Activated CD4-positive, alpha-beta T cell treated with anti-CD3 and anti-CD28 coated beads for 36 hours (primary cell): ENCODE results near the gene TBL1XR1. TPM values are rescaled to one million over a fixed set of nuclear protein-coding genes. Genes with fewer than 3 reads are reported as not detected.
"Not testable (repeated sequence)": the region's sequence is repeated elsewhere in the genome, so short reads cannot be mapped to it uniquely, and the experiment has no call there.

Source experiments
- ATAC-seq: fragments of 200-7000 bp; cut with Tn5 transposase; one replicate; pipeline ENCODE4 v1.10.0; 2021; ENCODE audit warnings: mild to moderate bottlenecking, moderate library complexity
- CTCF ChIA-PET: fragments of 350-600 bp; sonication (Branson Sonifier 250); formaldehyde crosslinking; loops from one replicate; lab custom pipeline; 2021; ENCODE audit warnings: antibody characterized with exemption; lab: Charles Lee
- POLR2A ChIA-PET: fragments of 350-600 bp; sonication (Branson Sonifier 250); formaldehyde crosslinking; loops from one replicate; lab custom pipeline; 2021; ENCODE audit warnings: antibody characterized with exemption, inconsistent platforms; lab: Charles Lee
- DNase-seq: peaks from one replicate; pipeline ENCODE4 v3.0.0-alpha.2; 2020
- H3K27ac Mint-ChIP-seq: one replicate; pipeline ENCODE4 v1.8.0; 2021; ENCODE audit warnings: mixed read lengths
- H3K27me3 Mint-ChIP-seq: one replicate; pipeline ENCODE4 v1.8.0; 2021; ENCODE audit warnings: mixed read lengths
- H3K36me3 Mint-ChIP-seq: one replicate; pipeline ENCODE4 v1.8.0; 2021; ENCODE audit warnings: low read depth, mixed read lengths
- H3K4me1 Mint-ChIP-seq: one replicate; pipeline ENCODE4 v1.8.0; 2021; ENCODE audit warnings: mixed read lengths
- H3K4me3 Mint-ChIP-seq: one replicate; pipeline ENCODE4 v1.8.0; 2021; ENCODE audit warnings: mild to moderate bottlenecking, moderate library complexity, mixed read lengths
- H3K9me3 Mint-ChIP-seq: one replicate; pipeline ENCODE4 v1.8.0; 2021; ENCODE audit warnings: low read depth, mixed read lengths
- intact Hi-C, 2 experiments: fragments of 100-400 bp; cut with DNase I in 1 of 2; cut with micrococcal nuclease in 1 of 2; formaldehyde crosslinking; loops; one replicate each; pipeline versions ENCODE4 v1.14.2 to v1.15.1; 2022 to 2024; cut with DNase I, micrococcal nuclease
- total RNA-seq, 2 experiments: library from RNA; stranded (reverse); gene quantifications; one replicate each; pipeline ENCODE4 v1.2.3, GENCODE V29; 2021

The TBL1XR1 gene
- total RNA-seq, 2 experiments from 2014 or later = 164 to 226 TPM

DNA sequence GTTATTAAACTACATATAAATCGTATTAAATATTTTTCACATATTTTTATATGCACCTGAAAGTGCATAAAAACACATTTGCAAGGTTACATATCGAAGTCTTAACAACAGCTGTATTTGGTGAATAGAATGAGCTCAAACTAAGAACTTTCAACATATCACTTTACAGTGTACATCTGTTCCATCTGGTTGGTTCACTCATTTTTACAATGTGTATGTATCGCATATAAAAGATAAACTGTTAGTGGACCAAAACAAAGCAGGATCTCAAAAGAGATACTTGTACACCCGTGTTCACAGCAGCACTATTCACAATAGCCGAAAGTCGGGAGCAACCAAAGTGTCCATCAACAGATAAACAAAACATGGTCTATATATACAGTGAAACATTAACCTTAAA is 55.8 kb downstream of the TBL1XR1 start:
- no peaks in the 10 kb centered on the region for H3K9me3 Mint-ChIP-seq
- no peaks in the 10 kb centered on the region for H3K27me3 Mint-ChIP-seq
- ChIA-PET POLR2A (no interaction called here), CTCF (interaction anchor here (0.6 to 1.2 kb wide), 4 partner anchors 8 to 1310 kb away, joined by 3 read pairs; no protein-coding TSS in a partner anchor)
- H3K4me3 Mint-ChIP-seq = no peak overlapping the region
- DNase-seq (no peak), ATAC-seq (no peak)
- peak overlapping the region; percentile 56 for H3K27ac Mint-ChIP-seq
- H3K4me1 Mint-ChIP-seq = peaks cover 86% of the 10 kb centered on the region
- intact Hi-C loops = loop anchor here (2.0 to 5.0 kb wide), 3 partner anchors 17 to 216 kb away; no protein-coding TSS in a partner anchor
- peaks cover 24% of the 10 kb centered on the region for H3K36me3 Mint-ChIP-seq

DNA sequence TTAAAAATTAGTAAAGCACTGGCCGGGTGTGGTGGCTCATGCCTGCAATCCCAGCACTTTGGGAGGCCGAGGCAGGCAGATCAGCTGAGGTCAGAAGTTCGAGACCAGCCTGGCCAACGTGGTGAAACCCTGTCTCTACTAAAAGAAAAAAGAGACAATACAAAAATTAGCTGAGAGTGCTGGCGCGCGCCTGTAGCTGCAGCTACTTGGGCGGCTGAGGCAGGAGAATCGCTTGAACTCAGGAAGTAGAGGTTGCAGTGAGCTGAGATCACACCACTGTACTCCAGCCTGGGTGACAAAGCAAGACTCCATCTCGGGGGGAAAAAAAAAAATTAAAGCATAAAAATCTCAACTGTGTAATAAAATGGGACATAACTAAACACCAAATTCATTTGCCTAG is 58.1 kb downstream of the TBL1XR1 start:
- Mint-ChIP-seq H3K4me1 (peaks cover 77% of the 10 kb centered on the region), H3K36me3 (peaks cover 20% of the 10 kb centered on the region), H3K4me3 (peak overlapping the region; percentile 11), H3K27ac (peak overlapping the region; percentile 67)
- ATAC-seq (peak; percentile 28), DNase-seq (peak; percentile 57)
- intact Hi-C loops, H3K27me3 Mint-ChIP-seq, POLR2A ChIA-PET, H3K9me3 Mint-ChIP-seq: not testable (repeated sequence)
- CTCF ChIA-PET = interaction anchor here (1.0 kb wide), 1 partner anchor 11 kb away, joined by 3 read pairs; no protein-coding TSS in a partner anchor

DNA sequence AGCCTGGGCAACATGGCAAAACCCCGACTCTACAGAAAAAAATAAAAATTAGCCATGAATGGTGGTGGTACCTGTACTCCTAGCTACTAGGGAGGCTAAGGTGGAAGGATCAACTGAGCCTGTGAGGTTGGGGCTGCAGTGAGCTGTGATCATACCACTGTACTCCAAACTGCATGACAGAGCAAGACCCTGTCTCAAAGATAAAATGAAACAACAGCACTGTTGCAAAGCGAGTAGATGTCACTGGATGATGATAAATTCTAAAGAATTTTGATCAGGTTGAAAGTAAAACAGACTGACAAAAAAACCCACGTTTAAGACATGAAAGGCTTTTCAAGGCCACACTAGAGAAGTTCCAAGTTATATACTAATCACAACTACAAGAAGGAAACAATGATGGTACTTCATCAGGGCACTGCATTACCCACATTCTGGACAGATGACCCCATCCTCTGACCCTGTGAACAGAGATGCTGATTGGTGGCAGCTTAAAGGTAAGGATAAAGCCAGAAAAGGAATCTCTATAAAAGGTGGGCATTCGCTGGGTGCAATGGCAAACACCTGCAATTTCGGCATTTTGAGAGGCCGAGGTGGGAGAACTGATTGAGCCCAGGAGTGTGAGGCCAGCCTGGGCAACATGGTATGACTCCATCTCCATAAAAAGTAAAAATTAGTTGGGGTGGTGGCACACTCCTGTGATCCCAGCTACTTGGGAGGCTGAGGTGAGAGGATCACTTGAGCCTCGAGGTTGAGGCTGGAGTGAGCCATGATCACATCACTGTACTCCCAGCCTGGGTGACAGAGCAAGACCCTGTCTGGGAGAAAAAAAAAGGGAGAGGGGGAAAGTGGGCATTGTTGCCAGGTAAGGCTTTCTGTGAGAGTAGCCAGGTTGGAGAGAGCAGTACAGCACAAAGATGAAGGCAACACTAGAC is 59.2 kb downstream of the TBL1XR1 start:
- no peaks in the 10 kb centered on the region for H3K27me3 Mint-ChIP-seq
- peaks cover 75% of the 10 kb centered on the region for H3K4me1 Mint-ChIP-seq
- H3K9me3 Mint-ChIP-seq = peaks cover 2% of the 10 kb centered on the region
- POLR2A ChIA-PET = no interaction called here
- H3K27ac Mint-ChIP-seq = peak overlapping the region; percentile 67
- DNase-seq (no peak), ATAC-seq (peak; percentile 59)
- H3K4me3 Mint-ChIP-seq = no peak overlapping the region
- peaks cover 25% of the 10 kb centered on the region for H3K36me3 Mint-ChIP-seq
- intact Hi-C loops = no loop called here
- CTCF ChIA-PET = interaction anchor here (0.7 to 1.3 kb wide), 2 partner anchors 10 to 14 kb away, joined by 3 to 5 read pairs; no protein-coding TSS in a partner anchor

DNA sequence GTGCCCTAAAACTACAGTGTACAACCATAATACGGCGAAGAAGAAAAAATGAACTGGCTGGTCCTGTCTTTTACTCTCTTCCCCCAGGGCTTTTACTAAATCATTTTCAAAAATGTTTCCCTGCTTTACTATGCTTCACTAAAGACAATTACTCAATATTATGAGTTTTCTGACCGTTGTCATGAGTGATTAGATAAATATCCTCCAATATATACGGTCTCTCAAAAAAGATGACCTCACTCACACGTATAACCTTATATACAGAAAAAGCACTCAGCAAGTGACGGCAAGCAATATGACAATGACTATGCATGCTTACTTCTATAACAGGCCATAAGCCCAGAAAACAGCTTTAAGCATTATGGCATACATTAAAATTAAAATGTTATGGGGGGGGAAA is 60.5 kb downstream of the TBL1XR1 start:
- no peak overlapping the region for H3K4me3 Mint-ChIP-seq
- ChIA-PET POLR2A (interaction anchor here (0.6 kb wide), 1 partner anchor 232 kb away, joined by 3 read pairs; no protein-coding TSS in a partner anchor), CTCF (interaction anchor here (1.0 kb wide), 1 partner anchor 86 kb away, joined by 3 read pairs; no protein-coding TSS in a partner anchor)
- H3K4me1 Mint-ChIP-seq = peaks cover 76% of the 10 kb centered on the region
- intact Hi-C loops = no loop called here
- peaks cover 2% of the 10 kb centered on the region for H3K9me3 Mint-ChIP-seq
- no peak overlapping the region for H3K27ac Mint-ChIP-seq
- no peaks in the 10 kb centered on the region for H3K27me3 Mint-ChIP-seq
- no peak for DNase-seq
- ATAC-seq = no peak
- peaks cover 33% of the 10 kb centered on the region for H3K36me3 Mint-ChIP-seq

GRCh38 chr3:177135841-177136492 is 61.3 kb downstream of the TBL1XR1 start:
- CTCF ChIA-PET = interaction anchor here (1.0 to 1.5 kb wide), 2 partner anchors 11 to 85 kb away, joined by 3 read pairs; no protein-coding TSS in a partner anchor
- no peaks in the 10 kb centered on the region for H3K27me3 Mint-ChIP-seq
- H3K4me1 Mint-ChIP-seq = peaks cover 77% of the 10 kb centered on the region
- peaks cover 2% of the 10 kb centered on the region for H3K9me3 Mint-ChIP-seq
- H3K36me3 Mint-ChIP-seq = peaks cover 36% of the 10 kb centered on the region
- POLR2A ChIA-PET = interaction anchor here (0.5 kb wide), 1 partner anchor 182 kb away, joined by 3 read pairs; no protein-coding TSS in a partner anchor
- DNase-seq (no peak), ATAC-seq (no peak)
- no peak overlapping the region for H3K4me3 Mint-ChIP-seq
- H3K27ac Mint-ChIP-seq = no peak overlapping the region
- intact Hi-C loops = no loop called here

GRCh38 chr3:177134816-177135210 is 62.5 kb downstream of the TBL1XR1 start:
- Mint-ChIP-seq H3K36me3 (peaks cover 42% of the 10 kb centered on the region), H3K27ac (no peak overlapping the region), H3K9me3 (peaks cover 2% of the 10 kb centered on the region), H3K4me3 (no peak overlapping the region), H3K4me1 (peaks cover 73% of the 10 kb centered on the region), H3K27me3 (no peaks in the 10 kb centered on the region)
- ATAC-seq = no peak
- ChIA-PET CTCF (interaction anchor here (1.5 kb wide), 1 partner anchor 10 kb away, joined by 3 read pairs; no protein-coding TSS in a partner anchor), POLR2A (no interaction called here)
- intact Hi-C loops = no loop called here
- no peak for DNase-seq

DNA sequence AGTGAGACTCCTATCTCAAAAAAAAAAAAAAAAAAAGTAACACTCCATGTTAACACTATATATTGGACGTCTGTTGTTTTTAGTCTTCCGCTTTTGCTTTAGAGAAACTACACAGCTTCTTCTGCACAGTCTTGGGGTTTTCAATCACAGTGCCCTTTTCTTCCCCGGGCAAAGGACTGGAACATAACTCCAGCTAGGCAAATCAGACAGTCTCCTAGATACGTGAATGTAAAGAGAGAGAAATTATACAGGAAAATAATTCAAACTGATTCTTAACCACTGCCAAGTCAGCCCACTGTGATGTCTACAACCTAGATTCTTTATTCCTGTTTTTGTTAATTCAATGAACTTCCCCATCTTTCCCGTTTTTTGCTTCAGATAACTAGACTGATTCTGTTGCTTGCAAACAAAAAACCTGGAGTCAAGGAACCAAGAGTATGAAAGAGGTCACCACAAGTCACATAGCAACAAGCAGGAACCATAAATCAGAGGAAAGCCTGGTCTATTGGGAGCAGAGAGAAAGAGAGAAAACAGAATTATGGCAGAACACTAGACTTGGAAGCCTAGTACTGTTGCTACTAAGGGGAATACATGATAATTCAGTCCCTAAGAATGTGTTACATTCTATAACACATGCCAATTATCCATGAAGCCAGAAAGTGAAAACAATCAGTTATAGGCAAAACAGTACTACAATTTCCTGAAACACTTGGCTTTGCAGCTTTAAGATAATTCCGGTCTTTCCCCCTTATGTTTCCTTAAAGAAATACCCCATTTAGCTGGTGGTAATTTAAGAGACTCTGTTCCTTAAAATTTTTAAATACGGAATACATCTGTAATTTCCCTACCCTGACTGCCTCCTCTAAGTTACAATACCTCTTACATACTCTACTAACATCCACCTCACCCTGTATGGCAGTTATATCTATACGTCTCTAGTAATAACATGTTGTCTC is 63.1 kb downstream of the TBL1XR1 start:
- H3K27ac Mint-ChIP-seq = no peak overlapping the region
- H3K4me1 Mint-ChIP-seq = peaks cover 70% of the 10 kb centered on the region
- H3K27me3 Mint-ChIP-seq = no peaks in the 10 kb centered on the region
- H3K9me3 Mint-ChIP-seq = peaks cover 2% of the 10 kb centered on the region
- DNase-seq = no peak
- ChIA-PET POLR2A (no interaction called here), CTCF (no interaction called here)
- ATAC-seq = no peak
- intact Hi-C loops = no loop called here
- H3K4me3 Mint-ChIP-seq = no peak overlapping the region
- peaks cover 39% of the 10 kb centered on the region for H3K36me3 Mint-ChIP-seq

- Mint-ChIP-seq H3K27me3 (no peaks in the 10 kb centered on the region), H3K4me1 (peaks cover 65% of the 10 kb centered on the region), H3K36me3 (peaks cover 36% of the 10 kb centered on the region), H3K4me3 (no peak overlapping the region), H3K27ac (no peak overlapping the region), H3K9me3 (peaks cover 2% of the 10 kb centered on the region)
- ChIA-PET CTCF (no interaction called here), POLR2A (no interaction called here)
- intact Hi-C loops = no loop called here
- ATAC-seq = no peak
- no peak for DNase-seq
These were observed 65.2 kb downstream of the TBL1XR1 start for GRCh38 chr3:177131927-177132636.

DNA sequence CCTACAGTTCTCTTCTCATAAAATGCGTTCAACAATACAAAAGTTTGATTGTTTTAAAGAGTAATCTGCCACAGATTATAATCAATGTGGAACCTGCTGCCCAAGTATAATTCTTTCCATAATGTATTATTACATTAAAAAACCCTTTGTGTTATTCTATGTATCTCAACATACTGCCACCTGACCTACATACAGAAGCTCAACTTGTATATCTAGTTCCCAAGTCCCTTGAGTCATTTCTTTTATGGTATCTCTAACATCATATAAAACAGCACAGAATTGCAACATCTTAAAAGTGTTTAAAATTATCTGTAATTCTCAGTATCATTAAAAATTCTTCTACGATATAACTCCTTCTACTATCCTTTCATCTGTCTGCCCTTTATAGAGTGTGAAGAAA is 70.3 kb downstream of the TBL1XR1 start:
- Mint-ChIP-seq H3K9me3 (peaks cover 5% of the 10 kb centered on the region), H3K27ac (no peak overlapping the region), H3K36me3 (peaks cover 34% of the 10 kb centered on the region), H3K4me1 (peaks cover 77% of the 10 kb centered on the region), H3K4me3 (no peak overlapping the region), H3K27me3 (no peaks in the 10 kb centered on the region)
- ATAC-seq (no peak), DNase-seq (no peak)
- ChIA-PET POLR2A (no interaction called here), CTCF (interaction anchor here (1.1 kb wide), 1 partner anchor 68 kb away, joined by 4 read pairs; no protein-coding TSS in a partner anchor)
- intact Hi-C loops = no loop called here
